Right ventricle myocardium inferior (tissue), 1 donor: ENCODE results near the gene SLC7A5. TPM values are rescaled to one million over a fixed set of nuclear protein-coding genes. Genes with fewer than 3 reads are reported as not detected.
"Not testable (repeated sequence)": the region's sequence is repeated elsewhere in the genome, so short reads cannot be mapped to it uniquely, and the experiment has no call there.

Experiments used
- ATAC-seq: fragments of 200-7000 bp; cut with Tn5 transposase; one replicate; pipeline ENCODE4 v1.9.1; 2020; ENCODE audit warnings: mild to moderate bottlenecking, moderate library complexity
- DNase-seq: peaks from one replicate; pipeline ENCODE4 v3.0.0; 2021; ENCODE audit errors: missing footprints
- intact Hi-C: fragments of 100-400 bp; cut with DNase I; formaldehyde crosslinking; loops from one replicate; pipeline ENCODE4 v1.11.0; 2022
- microRNA-seq: library from miRNA; unstranded; fragments of <30 nt; microRNA quantifications from one replicate; pipeline ENCODE4 v1.2.0, GENCODE V29; 2020
- total RNA-seq: library from RNA; stranded (reverse); fragmentation: NEBNext Ultra II Directional; extraction: Animal tissue kit (Norgen Biotek cat#: 25700); gene quantifications from one replicate; pipeline ENCODE4 v1.2.1, GENCODE V29; 2021
- donor health status: DM: no; HTN: yes; CAD: no; lungs with severe emphysema.

SLC7A5 gene
- total RNA-seq, 1 donor from 2014 or later = 3.3 TPM

GRCh38 chr16:87790292-87791100, 78.8 kb downstream of the SLC7A5 start:
- peak; percentile 68 for DNase-seq
- ATAC-seq = peak; percentile 89
- intact Hi-C loops = no loop called here

- DNase-seq (no peak), ATAC-seq (no peak)
- intact Hi-C loops = no loop called here
Observed at GRCh38 chr16:87789437-87790291, 79.6 kb downstream of the SLC7A5 start.

GRCh38 chr16:87788730-87789436, 80.4 kb downstream of the SLC7A5 start:
- DNase-seq, intact Hi-C loops, ATAC-seq: not testable (repeated sequence)

GRCh38 chr16:87787451-87788091, 81.7 kb downstream of the SLC7A5 start:
- DNase-seq, ATAC-seq, intact Hi-C loops: not testable (repeated sequence)

DNA sequence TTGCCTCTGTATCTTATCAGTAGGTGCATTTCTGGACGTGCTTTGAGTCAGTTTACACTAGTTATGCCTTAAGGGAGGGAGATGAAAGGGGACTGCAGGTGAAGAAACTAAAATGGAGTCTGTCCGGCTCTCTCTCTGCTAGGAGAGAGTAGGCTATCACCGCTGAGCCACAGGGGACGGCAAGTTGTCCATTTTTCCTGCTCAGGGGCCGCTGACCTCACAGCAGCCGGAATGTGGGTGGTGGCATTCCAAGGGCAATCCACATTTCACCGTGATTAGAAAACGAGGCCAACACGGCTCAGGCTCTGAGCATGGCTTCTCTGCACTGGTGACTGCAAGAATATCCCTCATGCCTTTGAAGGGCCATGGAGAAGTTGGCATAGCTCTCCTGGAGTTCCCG, 84.5 kb downstream of the SLC7A5 start:
- no peak for DNase-seq
- intact Hi-C loops = no loop called here
- ATAC-seq = no peak

DNA sequence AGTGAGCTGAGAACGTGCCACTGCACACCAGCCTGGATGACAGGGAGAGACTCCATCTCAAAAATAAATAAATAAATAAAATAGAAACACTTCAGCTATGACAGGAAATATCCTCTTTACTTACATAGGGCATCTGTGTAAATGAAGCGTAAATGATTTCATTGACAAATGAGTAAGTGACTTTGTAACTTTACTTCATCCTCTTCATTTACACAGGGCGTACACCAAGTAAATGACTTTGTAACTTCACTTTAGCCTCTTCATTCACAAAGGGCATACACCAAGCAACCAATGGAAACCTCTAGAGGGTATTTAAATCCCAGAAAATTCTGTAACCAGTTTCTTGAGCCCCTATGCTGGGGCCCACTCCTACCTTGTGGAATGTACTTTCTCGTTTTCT, 87.3 kb downstream of the SLC7A5 start:
- ATAC-seq (no peak), DNase-seq (no peak)
- intact Hi-C loops = no loop called here

DNA sequence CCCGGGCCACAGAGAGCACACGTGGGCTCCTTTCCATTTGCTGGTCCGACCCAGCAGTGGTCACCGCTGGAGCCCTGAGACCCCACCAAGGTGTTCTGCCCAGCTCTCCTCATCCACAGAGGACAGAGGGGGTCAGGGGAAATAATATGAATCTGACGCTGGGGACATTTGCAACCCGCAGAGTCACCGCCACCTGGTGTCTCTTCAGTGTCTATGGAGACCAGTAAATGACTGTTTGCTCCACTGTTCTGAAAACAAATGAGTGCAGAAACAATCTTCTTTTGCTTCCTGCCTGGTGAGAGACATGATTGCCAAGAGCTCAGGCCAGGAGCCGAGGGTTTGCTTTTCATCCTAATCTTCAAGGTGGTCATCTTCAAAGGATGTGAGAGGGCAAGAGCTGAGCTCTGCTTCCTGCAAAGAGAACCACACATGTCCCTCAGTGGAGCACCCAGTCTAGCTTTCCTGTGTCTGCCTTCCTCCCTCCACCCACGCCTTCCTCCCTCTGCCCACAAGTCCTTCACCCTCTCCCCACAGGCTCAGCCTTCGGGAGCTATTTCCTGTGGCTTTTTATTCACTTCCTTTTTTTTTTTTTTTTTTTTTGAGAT, 88.8 kb downstream of the SLC7A5 start:
- ATAC-seq (no peak), DNase-seq (peak; percentile 73)
- intact Hi-C loops = no loop called here

Small RNA genes lying within 50 kb of the gene (microRNA-seq; reads per million reads assigned to microRNA genes)
- not detected for gene MIR6775

Other genes starting within 250 kb of the SLC7A5 start
- gene KLHDC4, start 103.5 kb downstream of the SLC7A5 start, total RNA-seq = 10.0 TPM
- not detected for gene CA5A, start 67.0 kb upstream of the SLC7A5 start, total RNA-seq
- 12.8 TPM for gene BANP, start 81.9 kb upstream of the SLC7A5 start, total RNA-seq